HG03521 (cell line): ENCODE measurements around the gene PLOD1.
"Not testable (repeated sequence)": the region's sequence is repeated elsewhere in the genome, so short reads cannot be mapped to it uniquely, and the experiment has no call there.

Experiments
- ATAC-seq: cut with Tn5 transposase; IDR thresholded peaks from one replicate; pipeline ENCODE4 v1.9.1; 2021; ENCODE audit warnings: mild to moderate bottlenecking, moderate library complexity; ENCODE audit not compliant: unreplicated experiment

Gene PLOD1

DNA sequence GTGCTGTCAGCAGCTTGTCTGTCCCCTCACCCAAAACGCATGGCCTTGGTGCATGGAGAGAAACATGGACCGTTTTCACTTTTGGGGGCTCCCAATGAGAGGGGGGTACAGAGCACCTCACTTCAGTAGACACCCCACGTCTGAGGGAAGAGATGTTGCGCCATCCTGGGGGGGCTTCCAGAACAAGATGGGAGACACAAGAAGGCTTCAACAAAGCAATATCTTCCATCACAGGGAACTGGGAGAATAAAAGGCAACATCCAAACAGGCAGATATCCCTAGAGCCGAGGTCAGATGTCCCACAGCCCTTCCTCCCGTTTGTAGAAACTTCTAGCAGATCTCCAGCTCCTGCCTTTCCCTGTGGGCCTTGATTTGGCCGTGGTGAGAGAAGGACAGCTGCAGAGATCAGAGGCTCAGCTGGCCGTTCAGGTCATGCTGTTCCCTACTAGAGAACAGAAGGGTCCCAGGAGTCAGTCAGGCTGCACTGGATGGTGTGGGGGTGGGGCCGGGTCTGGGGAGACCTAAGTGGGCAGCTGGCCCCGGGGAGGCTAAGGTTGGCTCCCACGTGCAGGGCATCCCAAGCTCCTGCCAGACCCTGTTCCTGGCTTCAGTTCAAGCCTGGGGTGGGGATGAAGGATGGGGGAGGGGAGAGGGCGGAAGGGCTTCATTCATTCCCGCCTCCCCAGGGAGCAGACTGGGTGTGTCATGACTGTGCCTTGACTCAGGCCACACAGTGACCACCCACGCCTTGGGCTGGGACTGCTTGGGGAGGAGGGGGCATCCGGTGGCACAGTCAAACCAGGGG lies 4.4 kb downstream of the PLOD1 start:
- ATAC-seq: no peak

DNA sequence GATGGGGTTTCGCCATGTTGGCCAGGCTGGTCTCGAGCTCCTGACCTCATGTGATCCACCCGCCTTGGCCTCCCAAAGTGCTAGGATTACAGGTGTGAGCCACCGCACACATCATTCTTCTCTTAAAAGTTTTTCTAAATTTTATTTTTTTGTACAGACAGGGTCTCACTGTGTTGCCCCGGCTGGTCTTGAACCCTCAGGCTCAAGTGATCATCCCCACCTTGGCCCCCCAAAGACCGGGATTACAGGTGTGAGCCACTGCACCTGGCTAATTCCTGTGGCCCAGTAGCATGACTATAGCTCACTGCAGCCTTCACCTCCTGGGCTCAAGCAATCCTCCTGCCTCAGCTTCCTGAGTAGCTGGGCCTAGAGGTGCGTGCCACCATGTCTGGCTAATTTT lies 5.3 kb downstream of the PLOD1 start:
- not testable (repeated sequence) for ATAC-seq

DNA sequence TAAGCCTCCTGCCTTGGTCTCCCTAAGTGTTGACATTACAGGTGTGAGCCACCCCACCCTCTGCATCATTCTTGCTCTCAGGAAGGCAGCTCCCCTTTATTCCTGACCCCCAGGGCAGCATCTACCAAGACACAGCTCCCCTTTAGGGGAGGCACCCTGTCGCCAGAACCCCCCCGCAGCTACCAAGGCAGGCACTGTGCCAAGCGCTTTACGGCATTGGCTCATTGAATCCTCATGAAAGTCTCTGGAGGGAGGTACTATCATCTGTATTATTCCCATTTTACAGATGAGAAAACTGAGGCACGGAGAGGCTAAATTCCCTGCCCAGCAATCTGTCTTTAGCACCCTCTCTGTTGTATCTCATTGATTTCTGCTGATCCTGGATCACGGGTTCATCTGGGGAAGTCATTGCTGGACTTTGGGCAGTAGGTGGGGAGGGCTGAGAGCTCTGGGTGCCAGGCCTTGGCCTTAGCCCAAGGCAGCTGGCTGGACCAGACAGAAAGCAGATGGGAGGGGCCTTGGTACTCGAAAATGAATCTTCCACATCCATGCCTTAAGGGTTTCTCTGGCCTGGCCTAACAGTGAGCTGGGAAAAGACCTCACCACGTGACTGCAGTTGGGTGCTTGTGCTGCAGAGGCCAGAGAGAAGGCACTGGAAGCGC lies 5.9 kb downstream of the PLOD1 start:
- ATAC-seq: no peak

DNA sequence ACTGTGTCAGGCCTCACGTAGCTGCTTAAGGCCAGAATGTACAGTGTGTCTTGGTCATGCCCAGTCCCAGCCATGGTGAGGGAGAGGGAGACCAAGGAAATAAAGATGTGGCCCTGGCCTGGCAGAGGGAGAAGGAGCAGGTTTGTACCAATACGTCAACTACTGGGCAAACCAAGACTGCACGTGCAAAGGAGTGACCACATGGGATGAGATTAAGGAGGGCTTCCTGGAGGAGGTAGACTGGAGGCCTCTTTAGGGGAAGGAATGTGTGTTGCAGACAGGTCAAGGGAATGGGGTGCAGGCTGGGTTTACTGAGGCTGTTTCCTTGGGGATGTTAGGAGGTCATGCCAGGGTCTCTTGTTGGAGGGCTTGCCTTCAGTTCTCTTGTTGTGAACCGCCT lies 7.8 kb downstream of the PLOD1 start:
- no peak for ATAC-seq

DNA sequence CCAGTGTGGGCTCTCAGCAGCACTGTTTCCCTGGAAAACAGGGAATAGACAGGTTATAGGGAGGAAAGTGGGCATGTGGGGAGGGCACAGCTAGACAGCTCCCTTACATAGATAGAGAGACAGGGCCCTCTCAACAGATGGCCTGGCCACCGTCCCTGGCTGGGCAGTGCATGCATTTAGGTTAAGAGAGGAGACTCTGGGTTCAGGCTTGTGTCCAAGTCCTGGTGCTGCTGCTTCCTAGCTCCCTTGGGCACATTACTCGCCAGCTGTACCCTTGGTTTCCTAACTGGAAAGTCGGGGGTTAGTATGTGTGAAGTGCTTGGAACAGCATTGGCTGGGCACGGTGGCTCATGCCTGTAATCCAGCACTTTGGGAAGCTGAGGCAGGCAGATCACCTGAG lies 9.1 kb downstream of the PLOD1 start:
- ATAC-seq: no peak

DNA sequence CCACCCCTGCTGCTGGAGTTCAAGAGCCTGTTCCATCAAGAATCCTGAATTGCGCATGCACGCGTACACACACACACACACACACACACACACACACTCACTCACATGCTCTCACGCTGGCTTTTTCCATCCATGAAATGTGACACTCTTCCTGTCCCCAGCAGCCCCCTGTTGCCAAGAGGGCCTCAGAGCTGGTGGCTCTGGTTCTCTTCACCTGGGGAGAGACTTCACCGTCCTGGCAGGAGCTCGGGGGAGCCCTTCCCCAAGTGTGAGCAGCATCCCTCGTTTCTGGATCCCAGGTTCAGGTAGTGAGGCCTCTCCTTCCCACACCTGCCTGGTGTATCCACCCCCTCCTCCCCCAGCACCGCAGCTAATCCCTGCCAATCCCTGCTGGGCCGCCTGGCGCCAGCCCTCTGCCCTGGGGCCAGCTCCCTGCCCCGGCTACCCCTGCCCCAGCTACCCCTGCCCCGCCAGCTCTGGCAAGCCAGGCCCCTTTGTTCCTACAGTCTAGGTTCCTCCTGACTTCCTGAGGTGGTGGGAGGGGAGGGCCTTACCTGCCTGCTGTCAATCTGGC lies 9.9 kb downstream of the PLOD1 start:
- no peak for ATAC-seq

DNA sequence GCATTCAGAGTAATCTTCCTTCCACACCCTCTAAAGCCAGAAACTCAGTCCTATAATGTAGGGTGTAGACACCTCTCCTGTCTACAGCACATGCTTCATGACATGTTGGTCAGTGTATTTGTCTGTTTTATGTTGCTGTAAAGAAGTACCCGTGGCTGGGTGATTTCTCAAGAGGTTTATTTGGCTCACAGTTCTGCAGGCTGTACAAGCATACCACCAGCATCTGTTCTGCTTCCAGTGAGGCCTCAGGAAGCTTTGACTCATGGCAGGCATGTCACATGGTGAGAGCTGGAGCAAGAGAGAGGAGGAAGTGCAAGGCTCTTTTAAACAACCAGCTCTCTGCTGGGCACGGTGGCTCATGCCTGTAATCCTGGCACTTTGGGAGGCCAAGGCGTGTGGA lies 12.1 kb downstream of the PLOD1 start:
- ATAC-seq: no peak

DNA sequence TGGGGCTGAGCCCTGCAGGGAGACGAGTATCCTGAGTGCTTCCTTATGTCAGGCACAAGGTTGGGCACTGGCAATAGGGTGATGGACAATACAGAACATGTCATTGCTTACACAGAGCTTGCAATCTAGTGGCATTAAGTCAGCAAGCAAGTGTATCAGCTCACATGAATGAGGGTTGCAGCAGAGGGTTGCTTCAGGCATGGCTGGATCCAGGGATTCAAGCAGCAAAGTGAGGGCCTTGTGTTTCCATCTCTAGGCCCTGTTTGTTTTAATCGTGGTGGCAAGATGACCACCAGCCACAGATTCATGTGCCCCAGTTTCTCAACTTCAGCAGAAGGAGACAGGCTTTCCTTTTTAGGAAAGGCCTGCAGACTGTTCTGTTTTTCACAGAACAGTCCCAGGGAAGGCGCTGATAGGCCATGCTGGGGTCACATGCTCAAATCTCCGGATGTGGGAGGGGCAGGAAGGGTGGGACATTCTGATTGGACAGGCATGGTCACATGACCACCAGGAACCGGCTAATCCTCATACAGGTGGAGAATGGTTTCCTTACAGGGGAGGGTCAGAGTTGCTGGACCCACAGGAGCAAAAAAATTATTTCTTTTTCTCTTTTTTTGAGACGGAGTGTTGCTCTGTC lies 14.4 kb downstream of the PLOD1 start:
- no peak for ATAC-seq

DNA sequence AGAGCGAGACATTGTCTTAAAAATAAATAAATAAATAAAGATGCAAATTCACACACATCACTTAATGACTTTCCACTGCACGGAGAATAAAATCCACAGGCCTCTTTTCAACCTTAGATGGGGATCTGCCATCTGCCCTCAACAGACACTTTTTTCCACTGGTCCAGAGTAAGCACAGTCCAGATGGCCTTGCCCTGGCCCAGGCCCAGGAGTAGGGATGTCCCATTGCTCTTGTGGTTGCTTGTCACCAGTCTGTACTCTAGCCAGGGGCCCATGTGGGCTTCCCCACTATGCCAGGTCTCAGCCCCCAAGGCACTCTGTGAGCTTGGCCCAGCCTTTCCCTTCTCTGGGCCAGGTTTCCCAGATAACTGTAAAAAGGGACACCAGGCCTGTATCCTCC lies 17.4 kb downstream of the PLOD1 start:
- no peak for ATAC-seq

DNA sequence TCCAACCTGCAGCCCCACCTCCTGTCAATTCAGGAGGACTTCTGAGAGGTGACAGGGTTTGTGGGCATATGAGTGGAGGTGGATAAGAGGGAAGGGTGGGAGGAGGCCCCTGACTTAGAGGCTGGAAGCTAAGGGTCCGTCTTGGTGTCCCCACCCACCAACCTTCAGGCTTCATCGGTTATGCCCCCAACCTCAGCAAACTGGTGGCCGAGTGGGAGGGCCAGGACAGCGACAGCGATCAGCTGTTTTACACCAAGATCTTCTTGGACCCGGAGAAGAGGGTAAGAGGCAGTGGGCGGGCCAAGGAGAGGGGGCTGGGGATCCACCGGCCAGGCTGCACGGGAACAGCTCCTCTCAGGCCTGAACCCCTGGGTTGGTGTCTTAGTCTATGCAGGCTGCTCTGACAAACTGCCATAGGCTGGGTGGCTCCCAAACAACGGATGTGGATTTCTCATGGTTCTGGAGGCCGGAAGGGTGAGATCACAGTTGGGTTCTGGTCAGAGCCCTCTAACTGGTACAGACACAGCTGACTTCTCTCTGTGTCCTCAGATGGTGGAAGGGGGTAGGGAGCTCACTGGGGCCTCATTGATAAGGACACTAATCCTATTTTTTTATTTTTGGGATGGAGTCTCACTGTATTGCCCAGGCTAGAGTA lies 18.1 kb downstream of the PLOD1 start:
- no peak for ATAC-seq

DNA sequence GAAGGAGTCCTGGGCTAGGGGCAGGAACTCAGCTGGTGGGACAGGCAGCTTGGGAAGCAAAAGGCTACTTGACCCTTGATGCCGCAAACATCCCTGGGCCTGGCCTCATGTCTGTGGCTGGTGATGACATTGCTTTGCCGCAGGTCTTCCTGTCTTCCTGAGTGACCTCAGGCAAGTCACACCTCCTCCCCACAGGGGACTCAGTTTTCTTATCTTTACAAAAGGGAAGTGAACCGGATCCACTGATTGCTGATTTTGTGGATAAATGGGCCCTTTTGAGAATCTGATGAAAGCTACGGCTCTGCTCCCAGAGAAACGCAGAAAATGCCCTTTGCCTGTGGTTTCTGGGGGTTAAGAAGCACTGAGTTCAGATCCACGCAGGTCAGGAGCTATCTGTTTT lies 20.7 kb downstream of the PLOD1 start:
- ATAC-seq: no peak

DNA sequence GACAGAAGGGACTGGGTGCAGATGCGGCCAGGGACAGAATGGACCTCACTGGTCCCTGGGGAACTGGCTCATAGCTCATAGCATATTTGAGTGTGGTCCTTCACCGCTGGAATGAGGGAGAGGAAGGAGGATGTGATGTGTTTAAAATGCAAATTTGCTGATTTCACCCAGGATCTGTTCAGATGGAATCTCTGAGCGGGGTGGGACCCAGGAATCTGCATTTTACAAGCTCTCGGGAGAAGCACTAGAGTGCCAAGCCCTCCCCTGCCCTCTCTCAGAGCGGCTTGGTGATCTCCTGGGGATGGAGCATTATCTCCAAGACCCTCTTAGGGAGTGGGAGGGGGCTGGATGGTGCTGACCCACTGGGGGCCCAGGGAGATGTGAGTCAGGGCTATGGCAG lies 22.9 kb downstream of the PLOD1 start:
- no peak for ATAC-seq

DNA sequence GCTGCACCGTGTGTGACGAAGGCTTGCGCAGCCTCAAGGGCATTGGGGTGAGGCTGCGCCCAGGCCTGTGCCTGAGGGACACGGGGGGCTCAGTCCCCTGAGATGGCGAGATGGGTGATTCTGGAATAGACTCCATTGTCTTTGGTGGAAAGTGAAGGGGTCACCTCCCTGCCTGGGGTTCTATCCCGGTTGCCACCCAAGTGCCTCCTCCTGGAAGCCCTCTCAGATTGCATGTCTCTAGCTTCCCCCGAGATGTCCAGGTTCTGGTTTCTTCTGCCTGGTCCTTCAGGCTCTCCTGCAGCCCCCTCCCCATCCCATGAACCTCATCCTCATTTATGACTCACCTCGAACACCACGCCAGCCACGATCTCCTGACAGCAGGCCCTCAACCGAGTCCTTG lies 23.4 kb downstream of the PLOD1 start:
- ATAC-seq: no peak

DNA sequence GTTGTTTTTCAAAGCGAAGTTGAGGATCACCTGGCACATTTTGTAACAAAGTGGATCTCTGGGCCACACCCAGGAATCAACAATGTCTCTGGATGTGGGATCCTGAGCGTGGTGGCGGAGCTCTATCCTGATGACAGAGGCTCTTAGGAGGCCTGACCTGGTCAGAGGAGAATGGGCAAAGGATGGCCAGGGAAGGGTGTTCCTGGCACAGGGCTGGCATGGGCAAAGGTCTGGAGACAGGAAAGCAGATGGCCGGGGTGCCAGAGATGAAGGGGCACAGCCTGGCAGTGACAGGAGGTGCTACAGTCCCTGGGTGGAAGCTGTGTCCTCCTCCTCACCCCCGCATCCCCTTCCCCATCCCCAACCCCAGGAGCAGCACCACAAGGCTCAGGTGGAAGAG lies 25.8 kb downstream of the PLOD1 start:
- ATAC-seq: no peak

DNA sequence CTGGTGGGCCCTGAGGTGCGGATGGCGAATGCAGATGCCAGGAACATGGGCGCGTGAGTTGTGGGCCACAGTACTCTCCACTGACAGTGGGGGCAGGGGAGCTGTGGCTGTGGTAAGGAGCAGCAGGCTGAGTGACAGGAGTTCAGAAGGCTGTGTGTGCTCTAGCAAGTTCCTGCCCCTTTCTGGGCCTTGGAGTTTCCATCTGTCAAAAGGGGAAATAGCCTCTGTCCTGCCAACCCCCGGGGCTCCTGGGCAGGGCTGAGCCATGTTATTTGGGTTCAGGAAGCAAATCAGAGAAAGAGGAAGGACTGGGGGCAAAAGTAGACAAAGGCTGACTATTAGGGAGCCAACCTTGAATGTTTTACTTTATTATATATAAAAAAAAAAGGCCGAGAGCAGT lies 26.2 kb downstream of the PLOD1 start:
- ATAC-seq: no peak

DNA sequence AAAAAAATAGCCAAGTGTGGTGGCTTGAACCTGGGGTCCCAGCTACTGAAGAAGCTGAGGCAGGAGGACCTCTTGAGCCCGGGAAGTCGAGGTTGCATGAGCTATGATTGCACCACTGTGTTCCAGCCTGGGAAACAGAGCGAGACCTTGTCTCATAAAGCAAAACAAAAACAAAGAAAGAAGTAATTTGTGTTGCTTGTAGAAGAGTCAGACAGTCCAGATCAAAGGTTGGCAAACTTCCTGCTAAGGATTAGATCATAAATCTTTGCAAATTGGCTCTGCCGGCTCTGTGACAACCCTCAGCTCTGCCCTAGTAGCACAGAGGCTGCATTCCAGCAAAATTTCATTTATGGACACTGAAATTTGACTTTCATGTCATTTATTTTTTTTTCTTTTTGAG lies 26.7 kb downstream of the PLOD1 start:
- ATAC-seq: no peak

DNA sequence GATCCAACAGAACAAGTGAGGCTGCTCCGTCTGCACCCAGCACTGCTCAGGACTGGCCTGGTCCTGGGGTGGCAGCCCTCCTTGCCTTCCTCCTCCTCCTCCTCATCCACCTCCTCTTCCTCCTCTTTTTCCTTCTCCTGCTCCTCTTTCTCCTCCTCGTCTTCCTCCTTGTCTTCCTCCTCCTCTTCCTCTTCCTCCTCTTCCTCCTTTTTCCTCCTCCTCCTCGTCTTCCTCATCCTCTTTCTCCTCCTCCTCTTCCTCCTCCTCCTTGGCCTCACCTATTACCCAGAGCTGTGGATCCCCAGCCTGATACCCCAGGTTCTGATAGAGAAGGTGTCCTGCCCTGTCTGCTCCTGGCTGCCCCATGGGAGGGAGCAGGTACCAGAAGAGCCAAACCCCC lies 29.1 kb downstream of the PLOD1 start:
- ATAC-seq: no peak

DNA sequence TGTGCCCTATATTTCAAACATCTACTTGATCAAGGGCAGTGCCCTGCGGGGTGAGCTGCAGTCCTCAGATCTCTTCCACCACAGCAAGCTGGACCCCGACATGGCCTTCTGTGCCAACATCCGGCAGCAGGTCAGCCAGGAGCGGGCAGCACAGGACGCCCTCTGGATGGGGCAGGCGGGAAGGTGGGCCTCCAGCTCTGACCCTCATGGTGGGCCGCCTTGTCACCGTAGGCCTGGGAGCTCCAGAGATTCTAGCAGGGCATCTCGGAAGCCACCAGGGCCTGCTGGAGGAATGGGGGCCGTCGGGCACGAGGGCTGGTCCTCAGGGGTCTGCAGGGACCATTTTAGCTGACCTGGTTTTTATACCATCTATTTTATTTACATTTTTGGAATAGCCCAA lies 30.1 kb downstream of the PLOD1 start:
- no peak for ATAC-seq

DNA sequence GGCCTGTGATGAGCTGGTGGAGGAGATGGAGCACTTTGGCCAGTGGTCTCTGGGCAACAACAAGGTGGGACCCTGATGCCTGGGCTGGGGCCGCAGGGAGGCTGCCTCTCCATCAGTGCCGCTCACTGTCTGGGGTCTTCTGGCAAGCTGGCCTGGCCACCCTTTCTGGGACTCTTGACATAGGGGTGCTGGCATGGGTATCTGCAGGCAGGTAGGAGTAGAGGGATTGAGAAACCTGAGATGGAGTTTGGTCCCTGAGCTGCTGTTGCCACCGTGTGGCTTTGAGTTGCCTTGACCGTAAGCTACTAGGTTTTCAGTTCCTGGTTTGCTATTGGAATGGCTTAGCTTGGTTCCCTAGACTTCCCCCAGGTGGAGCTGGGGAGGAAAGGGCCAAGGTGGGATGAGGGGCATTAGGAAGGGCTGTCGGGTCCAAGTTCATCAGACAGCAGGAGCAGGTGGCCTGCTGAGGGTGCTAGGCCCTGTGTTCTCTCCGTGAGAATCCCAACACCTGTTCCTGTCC lies 32.6 kb downstream of the PLOD1 start:
- ATAC-seq: no peak

DNA sequence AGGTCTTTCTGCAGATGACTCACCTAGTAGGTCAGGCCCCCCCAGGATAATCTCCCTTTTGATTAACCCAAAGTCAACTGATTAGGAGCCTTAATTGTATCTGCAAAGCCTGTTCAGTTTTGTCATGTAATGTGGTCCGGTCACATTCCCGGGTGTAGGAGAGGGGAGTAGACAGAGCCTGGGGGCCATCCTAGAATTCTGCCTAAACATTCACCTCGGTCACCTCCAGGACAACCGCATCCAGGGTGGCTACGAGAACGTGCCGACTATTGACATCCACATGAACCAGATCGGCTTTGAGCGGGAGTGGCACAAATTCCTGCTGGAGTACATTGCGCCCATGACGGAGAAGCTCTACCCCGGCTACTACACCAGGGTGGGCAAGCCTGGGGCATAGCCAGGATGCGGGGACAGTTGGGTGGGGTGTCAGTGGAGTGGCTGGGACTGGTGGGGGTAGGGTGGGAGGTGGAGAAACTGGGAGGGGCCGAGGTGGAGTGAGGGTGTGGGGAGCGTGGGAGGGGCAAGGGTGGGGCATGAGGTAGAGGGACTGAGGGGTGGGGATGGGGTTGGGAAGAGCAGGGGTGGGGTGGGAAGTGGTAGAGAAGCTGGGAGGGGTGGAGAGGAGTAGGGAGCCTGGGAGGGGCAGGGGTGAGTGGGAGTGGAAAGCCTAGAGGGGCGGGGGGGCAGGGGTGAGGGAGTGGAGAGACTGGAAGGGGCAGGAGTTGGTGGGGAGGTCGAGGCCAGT lies 36.1 kb downstream of the PLOD1 start:
- no peak for ATAC-seq
